K562 (cell line): ENCODE measurements around the gene TEX35. TPM values are rescaled to one million over a fixed set of nuclear protein-coding genes. Genes with fewer than 3 reads are reported as not detected.

Source experiments
- SAFB2 ChIP-seq: fragments of 200-400 bp; formaldehyde crosslinking; IDR thresholded peaks from 2 replicates; pipeline ENCODE4 v1.6.1; 2018; ENCODE audit warnings: borderline replicate concordance, low read length, low read depth, moderate library complexity; ENCODE audit not compliant: severe bottlenecking
- TSC22D4 ChIP-seq: fragments of 450-650 bp; IDR thresholded peaks from 2 replicates; pipeline ENCODE4 v1.6.1; 2016; ENCODE audit warnings: missing genetic modification characterization, missing biosample characterization, control low read depth
- polyA plus RNA-seq, 8 experiments: library from polyadenylated mRNA; depleted of rRNA in 4 of 8; stranded (reverse) in 5 of 8; unstranded in 3 of 8; fragments of >200 nt; fragmentation: Nextera tagmentation in 2 of 8; fragmentation: Illumina TruSeq in 1 of 8; extraction: Ambion mirVana in 2 of 8; extraction: Trizol in 1 of 8; gene quantifications; 2 replicates each; pipeline versions ENCODE4 v1.2.1 to v1.2.3, GENCODE V29; 2011 to 2014; ENCODE audit warnings: inconsistent platforms in 1 of 8, missing spikeins in 1 of 8
- total RNA-seq, 7 experiments: library from RNA; depleted of rRNA in 6 of 7; stranded (reverse); fragments of >200 nt in 6 of 7; fragmentation: Illumina TruSeq in 2 of 7; extraction: Trizol in 2 of 7; gene quantifications; 2 replicates each; pipeline versions ENCODE4 v1.2.1 to v1.2.3, GENCODE V29; 2011 to 2021; ENCODE audit warnings: low replicate concordance in 1 of 7
- TF ChIP-seq, protein P1 (sequence below): fragments of 200-600 bp; sonication (generic); IDR thresholded peaks from one replicate; pipeline ENCODE4 v1.6.1; 2012; ENCODE audit warnings: mild to moderate bottlenecking, low read depth, low read length, inconsistent platforms

Gene TEX35
- total and polyA plus RNA-seq, 9 of the 15 experiments (the other 6 are each of a cell fraction or from before 2014, with no cell fraction given), result not detected

DNA sequence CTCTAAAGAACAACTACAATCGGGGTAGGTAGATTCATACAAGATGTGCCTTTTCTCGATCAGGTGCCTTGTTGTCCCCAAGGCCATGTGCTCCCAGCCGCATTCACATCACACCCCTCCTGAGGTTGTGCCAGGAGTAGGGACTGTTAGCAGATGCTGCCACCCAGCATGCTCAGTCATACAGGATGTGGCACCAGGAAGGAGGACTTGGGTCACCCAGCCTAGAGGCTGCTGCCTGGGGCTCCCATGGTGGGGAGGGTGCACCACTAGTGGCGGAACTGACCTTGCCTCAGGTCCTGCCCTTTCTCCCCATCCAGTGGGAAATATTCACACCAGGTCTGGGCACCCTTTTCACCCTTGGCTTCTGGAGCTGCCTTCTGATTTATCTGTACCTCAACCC lies 8.3 kb downstream of the TEX35 start (continued):
- TF ChIP-seq, protein P1, sequence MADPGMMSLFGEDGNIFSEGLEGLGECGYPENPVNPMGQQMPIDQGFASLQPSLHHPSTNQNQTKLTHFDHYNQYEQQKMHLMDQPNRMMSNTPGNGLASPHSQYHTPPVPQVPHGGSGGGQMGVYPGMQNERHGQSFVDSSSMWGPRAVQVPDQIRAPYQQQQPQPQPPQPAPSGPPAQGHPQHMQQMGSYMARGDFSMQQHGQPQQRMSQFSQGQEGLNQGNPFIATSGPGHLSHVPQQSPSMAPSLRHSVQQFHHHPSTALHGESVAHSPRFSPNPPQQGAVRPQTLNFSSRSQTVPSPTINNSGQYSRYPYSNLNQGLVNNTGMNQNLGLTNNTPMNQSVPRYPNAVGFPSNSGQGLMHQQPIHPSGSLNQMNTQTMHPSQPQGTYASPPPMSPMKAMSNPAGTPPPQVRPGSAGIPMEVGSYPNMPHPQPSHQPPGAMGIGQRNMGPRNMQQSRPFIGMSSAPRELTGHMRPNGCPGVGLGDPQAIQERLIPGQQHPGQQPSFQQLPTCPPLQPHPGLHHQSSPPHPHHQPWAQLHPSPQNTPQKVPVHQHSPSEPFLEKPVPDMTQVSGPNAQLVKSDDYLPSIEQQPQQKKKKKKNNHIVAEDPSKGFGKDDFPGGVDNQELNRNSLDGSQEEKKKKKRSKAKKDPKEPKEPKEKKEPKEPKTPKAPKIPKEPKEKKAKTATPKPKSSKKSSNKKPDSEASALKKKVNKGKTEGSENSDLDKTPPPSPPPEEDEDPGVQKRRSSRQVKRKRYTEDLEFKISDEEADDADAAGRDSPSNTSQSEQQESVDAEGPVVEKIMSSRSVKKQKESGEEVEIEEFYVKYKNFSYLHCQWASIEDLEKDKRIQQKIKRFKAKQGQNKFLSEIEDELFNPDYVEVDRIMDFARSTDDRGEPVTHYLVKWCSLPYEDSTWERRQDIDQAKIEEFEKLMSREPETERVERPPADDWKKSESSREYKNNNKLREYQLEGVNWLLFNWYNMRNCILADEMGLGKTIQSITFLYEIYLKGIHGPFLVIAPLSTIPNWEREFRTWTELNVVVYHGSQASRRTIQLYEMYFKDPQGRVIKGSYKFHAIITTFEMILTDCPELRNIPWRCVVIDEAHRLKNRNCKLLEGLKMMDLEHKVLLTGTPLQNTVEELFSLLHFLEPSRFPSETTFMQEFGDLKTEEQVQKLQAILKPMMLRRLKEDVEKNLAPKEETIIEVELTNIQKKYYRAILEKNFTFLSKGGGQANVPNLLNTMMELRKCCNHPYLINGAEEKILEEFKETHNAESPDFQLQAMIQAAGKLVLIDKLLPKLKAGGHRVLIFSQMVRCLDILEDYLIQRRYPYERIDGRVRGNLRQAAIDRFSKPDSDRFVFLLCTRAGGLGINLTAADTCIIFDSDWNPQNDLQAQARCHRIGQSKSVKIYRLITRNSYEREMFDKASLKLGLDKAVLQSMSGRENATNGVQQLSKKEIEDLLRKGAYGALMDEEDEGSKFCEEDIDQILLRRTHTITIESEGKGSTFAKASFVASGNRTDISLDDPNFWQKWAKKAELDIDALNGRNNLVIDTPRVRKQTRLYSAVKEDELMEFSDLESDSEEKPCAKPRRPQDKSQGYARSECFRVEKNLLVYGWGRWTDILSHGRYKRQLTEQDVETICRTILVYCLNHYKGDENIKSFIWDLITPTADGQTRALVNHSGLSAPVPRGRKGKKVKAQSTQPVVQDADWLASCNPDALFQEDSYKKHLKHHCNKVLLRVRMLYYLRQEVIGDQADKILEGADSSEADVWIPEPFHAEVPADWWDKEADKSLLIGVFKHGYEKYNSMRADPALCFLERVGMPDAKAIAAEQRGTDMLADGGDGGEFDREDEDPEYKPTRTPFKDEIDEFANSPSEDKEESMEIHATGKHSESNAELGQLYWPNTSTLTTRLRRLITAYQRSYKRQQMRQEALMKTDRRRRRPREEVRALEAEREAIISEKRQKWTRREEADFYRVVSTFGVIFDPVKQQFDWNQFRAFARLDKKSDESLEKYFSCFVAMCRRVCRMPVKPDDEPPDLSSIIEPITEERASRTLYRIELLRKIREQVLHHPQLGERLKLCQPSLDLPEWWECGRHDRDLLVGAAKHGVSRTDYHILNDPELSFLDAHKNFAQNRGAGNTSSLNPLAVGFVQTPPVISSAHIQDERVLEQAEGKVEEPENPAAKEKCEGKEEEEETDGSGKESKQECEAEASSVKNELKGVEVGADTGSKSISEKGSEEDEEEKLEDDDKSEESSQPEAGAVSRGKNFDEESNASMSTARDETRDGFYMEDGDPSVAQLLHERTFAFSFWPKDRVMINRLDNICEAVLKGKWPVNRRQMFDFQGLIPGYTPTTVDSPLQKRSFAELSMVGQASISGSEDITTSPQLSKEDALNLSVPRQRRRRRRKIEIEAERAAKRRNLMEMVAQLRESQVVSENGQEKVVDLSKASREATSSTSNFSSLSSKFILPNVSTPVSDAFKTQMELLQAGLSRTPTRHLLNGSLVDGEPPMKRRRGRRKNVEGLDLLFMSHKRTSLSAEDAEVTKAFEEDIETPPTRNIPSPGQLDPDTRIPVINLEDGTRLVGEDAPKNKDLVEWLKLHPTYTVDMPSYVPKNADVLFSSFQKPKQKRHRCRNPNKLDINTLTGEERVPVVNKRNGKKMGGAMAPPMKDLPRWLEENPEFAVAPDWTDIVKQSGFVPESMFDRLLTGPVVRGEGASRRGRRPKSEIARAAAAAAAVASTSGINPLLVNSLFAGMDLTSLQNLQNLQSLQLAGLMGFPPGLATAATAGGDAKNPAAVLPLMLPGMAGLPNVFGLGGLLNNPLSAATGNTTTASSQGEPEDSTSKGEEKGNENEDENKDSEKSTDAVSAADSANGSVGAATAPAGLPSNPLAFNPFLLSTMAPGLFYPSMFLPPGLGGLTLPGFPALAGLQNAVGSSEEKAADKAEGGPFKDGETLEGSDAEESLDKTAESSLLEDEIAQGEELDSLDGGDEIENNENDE, result no peak
- TF ChIP-seq SAFB2 (no peak), TSC22D4 (no peak)
- TF ChIP-seq, all 486 proteins: peak for 0
